Vagina (tissue), 2 donors: ENCODE data around the gene ADO.

ENCODE experiments used
- POLR2A ChIP-seq, 2 donors: fragments of 450-650 bp; IDR thresholded peaks; one replicate each; pipeline ENCODE4 v1.6.1; 2017; ENCODE audit warnings: antibody characterized with exemption in 2 of 2, mild to moderate bottlenecking in 2 of 2, moderate library complexity in 2 of 2
- POLR2AphosphoS5 ChIP-seq, 2 donors: sonication (generic); formaldehyde crosslinking; IDR thresholded peaks; one replicate each; pipeline ENCODE4 v1.9.0; 2017; ENCODE audit warnings: antibody characterized with exemption in 2 of 2, mild to moderate bottlenecking in 2 of 2, low read depth in 1 of 2; ENCODE audit not compliant: insufficient read depth in 1 of 2
- TF ChIP-seq, protein P1 (sequence below), 3 experiments: fragments of 450-650 bp in 2 of 3; fragments of 200-600 bp in 1 of 3; sonication (generic) in 1 of 3; IDR thresholded peaks; one replicate each; pipeline ENCODE4 v1.5.1; 2017 to 2019; ENCODE audit warnings: antibody characterized with exemption in 3 of 3, mild to moderate bottlenecking in 2 of 3, moderate library complexity in 2 of 3

GRCh38 chr10:62816076-62816330, 11.5 kb downstream of the ADO start:
- TF ChIP-seq POLR2AphosphoS5 (IDR thresholded peaks at IDR 0.05; ENCODE audit: insufficient read depth in 1 of 2, low read depth in 1 of 2) = no peak
- no peak for TF ChIP-seq POLR2A (IDR thresholded peaks at IDR 0.05)
- TF ChIP-seq, protein P1, sequence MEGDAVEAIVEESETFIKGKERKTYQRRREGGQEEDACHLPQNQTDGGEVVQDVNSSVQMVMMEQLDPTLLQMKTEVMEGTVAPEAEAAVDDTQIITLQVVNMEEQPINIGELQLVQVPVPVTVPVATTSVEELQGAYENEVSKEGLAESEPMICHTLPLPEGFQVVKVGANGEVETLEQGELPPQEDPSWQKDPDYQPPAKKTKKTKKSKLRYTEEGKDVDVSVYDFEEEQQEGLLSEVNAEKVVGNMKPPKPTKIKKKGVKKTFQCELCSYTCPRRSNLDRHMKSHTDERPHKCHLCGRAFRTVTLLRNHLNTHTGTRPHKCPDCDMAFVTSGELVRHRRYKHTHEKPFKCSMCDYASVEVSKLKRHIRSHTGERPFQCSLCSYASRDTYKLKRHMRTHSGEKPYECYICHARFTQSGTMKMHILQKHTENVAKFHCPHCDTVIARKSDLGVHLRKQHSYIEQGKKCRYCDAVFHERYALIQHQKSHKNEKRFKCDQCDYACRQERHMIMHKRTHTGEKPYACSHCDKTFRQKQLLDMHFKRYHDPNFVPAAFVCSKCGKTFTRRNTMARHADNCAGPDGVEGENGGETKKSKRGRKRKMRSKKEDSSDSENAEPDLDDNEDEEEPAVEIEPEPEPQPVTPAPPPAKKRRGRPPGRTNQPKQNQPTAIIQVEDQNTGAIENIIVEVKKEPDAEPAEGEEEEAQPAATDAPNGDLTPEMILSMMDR (IDR thresholded peaks at IDR 0.05) = no peak
